Panc1 (cell line): Measurements from ENCODE around the gene GALNT16. TPM values are rescaled to one million over a fixed set of nuclear protein-coding genes. Genes with fewer than 3 reads are reported as not detected.

ENCODE experiments used
- ATAC-seq: fragments of 200-7000 bp; cut with Tn5 transposase; 2 replicates; pipeline ENCODE4 v1.9.1; 2020; ENCODE audit warnings: mild to moderate bottlenecking, moderate library complexity
- BruUV-seq: library from RNA; stranded (reverse); fragments of 400-500 nt; replicated peaks from 2 replicates; lab custom pipeline; 2021; lab: Mats Ljungman, UMichigan
- CTCF ChIA-PET: fragments of 300-600 bp; sonication (Branson Sonifier 250); formaldehyde crosslinking; loops from one replicate; lab custom pipeline; 2022; ENCODE audit warnings: antibody characterized with exemption; lab: Charles Lee
- POLR2A ChIA-PET: fragments of 300-600 bp; sonication (Branson Sonifier 250); formaldehyde crosslinking; loops from one replicate; lab custom pipeline; 2022; ENCODE audit warnings: antibody characterized with exemption; lab: Charles Lee
- DNase-seq: peaks from one replicate; pipeline ENCODE4 v3.0.0-alpha.2; 2010; ENCODE audit warnings: low read depth, low spot score
- H3K27ac ChIP-seq: 2 replicates; pipeline ENCODE4 v1.5.1; 2011; ENCODE audit warnings: mild to moderate bottlenecking, low read length, inconsistent platforms
- H3K27me3 ChIP-seq: fragments of 200-500 bp; sonication (Bioruptor generic); 2 replicates; pipeline ENCODE4 v1.6.0; 2014; ENCODE audit warnings: low read length, inconsistent platforms; ENCODE audit not compliant: control insufficient read depth, insufficient read depth
- H3K36me3 ChIP-seq: fragments of 200-500 bp; sonication (Bioruptor generic); 2 replicates; pipeline ENCODE4 v1.5.1; 2014; ENCODE audit warnings: inconsistent platforms, mild to moderate bottlenecking, low read length, moderate library complexity; ENCODE audit not compliant: control insufficient read depth, insufficient read depth
- H3K4me1 ChIP-seq: 2 replicates; pipeline ENCODE4 v1.5.1; 2011; ENCODE audit warnings: inconsistent platforms, mild to moderate bottlenecking, low read length, moderate library complexity; ENCODE audit not compliant: control insufficient read depth, insufficient read depth
- H3K4me3 ChIP-seq, 2 experiments: 2 replicates each; pipeline ENCODE4 v1.5.1; 2011 to 2012; ENCODE audit warnings: low read depth in 2 of 2, low read length in 2 of 2, mild to moderate bottlenecking in 2 of 2, inconsistent platforms in 1 of 2, moderate library complexity in 1 of 2
- H3K9me3 ChIP-seq: fragments of 200-500 bp; sonication (Bioruptor generic); 2 replicates; pipeline ENCODE4 v1.5.1; 2014; ENCODE audit warnings: low read depth, mild to moderate bottlenecking, inconsistent platforms, low read length, moderate library complexity; ENCODE audit not compliant: control insufficient read depth, insufficient read depth
- POLR2AphosphoS5 ChIP-seq: IDR thresholded peaks from 2 replicates; pipeline ENCODE4 v1.6.1; 2012; ENCODE audit warnings: mild to moderate bottlenecking, low read depth, low read length, moderate library complexity
- SIN3A ChIP-seq: IDR thresholded peaks from 2 replicates; pipeline ENCODE4 v1.6.1; 2012; ENCODE audit warnings: low read depth, mild to moderate bottlenecking, low read length, moderate library complexity, borderline replicate concordance; ENCODE audit not compliant: insufficient read depth
- TCF7L2 ChIP-seq: IDR thresholded peaks from 2 replicates; pipeline ENCODE4 v1.6.1; 2011; ENCODE audit warnings: mild to moderate bottlenecking, low read depth, low read length, inconsistent platforms
- in situ Hi-C: cut with HindIII; loops from 2 replicates; pipeline ENCODE4 v1.10.0; 2016; ENCODE audit warnings: low sequenced_read_pairs, low pct_unique_long_range_greater_than_20kb
- intact Hi-C: fragments of 100-400 bp; cut with micrococcal nuclease; formaldehyde crosslinking; loops from one replicate; pipeline ENCODE4 v1.10.0; 2022; ENCODE audit not compliant: unreplicated experiment
- total RNA-seq: library from RNA; stranded (reverse); gene quantifications from one replicate; pipeline ENCODE4 v1.2.1, GENCODE V29; 2021; ENCODE audit not compliant: unreplicated experiment
- TF ChIP-seq, protein P1 (sequence below): fragments of 450-650 bp; IDR thresholded peaks from 2 replicates; pipeline ENCODE4 v1.5.1; 2017; ENCODE audit warnings: mild to moderate bottlenecking
- TF ChIP-seq, protein P2 (sequence below), 2 experiments: IDR thresholded peaks; 2 replicates each; pipeline ENCODE4 v1.6.1; 2011 to 2012; ENCODE audit warnings: low read depth in 2 of 2, control low read depth in 1 of 2, low read length in 1 of 2, mild to moderate bottlenecking in 1 of 2, moderate library complexity in 1 of 2; ENCODE audit not compliant: insufficient read depth in 1 of 2

GALNT16 gene
- total RNA-seq, 1 experiment from 2014 or later = 0.72 TPM

DNA sequence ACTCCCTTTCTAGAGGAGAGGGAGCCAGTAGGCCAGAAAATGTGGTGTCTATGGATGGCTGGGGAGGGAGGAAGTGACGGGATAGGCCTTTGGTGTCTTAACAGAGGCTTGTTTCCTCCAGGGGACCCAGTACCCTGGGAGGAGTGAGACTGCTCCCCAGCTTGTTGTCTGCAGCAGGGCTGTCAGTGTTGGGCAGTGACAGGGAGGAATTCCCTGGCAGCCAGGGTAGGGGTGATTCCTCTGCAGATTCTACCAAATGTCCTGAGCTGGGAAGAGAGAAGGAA, 64.0 kb downstream of the GALNT16 start:
- ATAC-seq = no peak
- no peak for DNase-seq
- H3K4me3 ChIP-seq = no peak overlapping the region
- no peaks in the 10 kb centered on the region for H3K4me1 ChIP-seq
- TF ChIP-seq POLR2AphosphoS5 (no peak), TCF7L2 (no peak), SIN3A (no peak)
- TF ChIP-seq, protein P1, sequence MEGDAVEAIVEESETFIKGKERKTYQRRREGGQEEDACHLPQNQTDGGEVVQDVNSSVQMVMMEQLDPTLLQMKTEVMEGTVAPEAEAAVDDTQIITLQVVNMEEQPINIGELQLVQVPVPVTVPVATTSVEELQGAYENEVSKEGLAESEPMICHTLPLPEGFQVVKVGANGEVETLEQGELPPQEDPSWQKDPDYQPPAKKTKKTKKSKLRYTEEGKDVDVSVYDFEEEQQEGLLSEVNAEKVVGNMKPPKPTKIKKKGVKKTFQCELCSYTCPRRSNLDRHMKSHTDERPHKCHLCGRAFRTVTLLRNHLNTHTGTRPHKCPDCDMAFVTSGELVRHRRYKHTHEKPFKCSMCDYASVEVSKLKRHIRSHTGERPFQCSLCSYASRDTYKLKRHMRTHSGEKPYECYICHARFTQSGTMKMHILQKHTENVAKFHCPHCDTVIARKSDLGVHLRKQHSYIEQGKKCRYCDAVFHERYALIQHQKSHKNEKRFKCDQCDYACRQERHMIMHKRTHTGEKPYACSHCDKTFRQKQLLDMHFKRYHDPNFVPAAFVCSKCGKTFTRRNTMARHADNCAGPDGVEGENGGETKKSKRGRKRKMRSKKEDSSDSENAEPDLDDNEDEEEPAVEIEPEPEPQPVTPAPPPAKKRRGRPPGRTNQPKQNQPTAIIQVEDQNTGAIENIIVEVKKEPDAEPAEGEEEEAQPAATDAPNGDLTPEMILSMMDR = no peak
- TF ChIP-seq, protein P2, sequence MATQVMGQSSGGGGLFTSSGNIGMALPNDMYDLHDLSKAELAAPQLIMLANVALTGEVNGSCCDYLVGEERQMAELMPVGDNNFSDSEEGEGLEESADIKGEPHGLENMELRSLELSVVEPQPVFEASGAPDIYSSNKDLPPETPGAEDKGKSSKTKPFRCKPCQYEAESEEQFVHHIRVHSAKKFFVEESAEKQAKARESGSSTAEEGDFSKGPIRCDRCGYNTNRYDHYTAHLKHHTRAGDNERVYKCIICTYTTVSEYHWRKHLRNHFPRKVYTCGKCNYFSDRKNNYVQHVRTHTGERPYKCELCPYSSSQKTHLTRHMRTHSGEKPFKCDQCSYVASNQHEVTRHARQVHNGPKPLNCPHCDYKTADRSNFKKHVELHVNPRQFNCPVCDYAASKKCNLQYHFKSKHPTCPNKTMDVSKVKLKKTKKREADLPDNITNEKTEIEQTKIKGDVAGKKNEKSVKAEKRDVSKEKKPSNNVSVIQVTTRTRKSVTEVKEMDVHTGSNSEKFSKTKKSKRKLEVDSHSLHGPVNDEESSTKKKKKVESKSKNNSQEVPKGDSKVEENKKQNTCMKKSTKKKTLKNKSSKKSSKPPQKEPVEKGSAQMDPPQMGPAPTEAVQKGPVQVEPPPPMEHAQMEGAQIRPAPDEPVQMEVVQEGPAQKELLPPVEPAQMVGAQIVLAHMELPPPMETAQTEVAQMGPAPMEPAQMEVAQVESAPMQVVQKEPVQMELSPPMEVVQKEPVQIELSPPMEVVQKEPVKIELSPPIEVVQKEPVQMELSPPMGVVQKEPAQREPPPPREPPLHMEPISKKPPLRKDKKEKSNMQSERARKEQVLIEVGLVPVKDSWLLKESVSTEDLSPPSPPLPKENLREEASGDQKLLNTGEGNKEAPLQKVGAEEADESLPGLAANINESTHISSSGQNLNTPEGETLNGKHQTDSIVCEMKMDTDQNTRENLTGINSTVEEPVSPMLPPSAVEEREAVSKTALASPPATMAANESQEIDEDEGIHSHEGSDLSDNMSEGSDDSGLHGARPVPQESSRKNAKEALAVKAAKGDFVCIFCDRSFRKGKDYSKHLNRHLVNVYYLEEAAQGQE (IDR thresholded peaks at IDR 0.05; ENCODE audit: insufficient read depth in 1 of 2, low read depth in 2 of 2, low read length in 1 of 2) = no peak
- ChIA-PET POLR2A (no interaction called here), CTCF (interaction anchor here (1.0 kb wide), 1 partner anchor 39 kb away, joined by 4 read pairs; no protein-coding TSS in a partner anchor)
- no peak overlapping the region for H3K27ac ChIP-seq
- H3K36me3 ChIP-seq = no peaks in the 10 kb centered on the region
- H3K9me3 ChIP-seq = no peaks in the 10 kb centered on the region
- intact Hi-C loops (no loop called here), in situ Hi-C loops (no loop called here)
- no TSS peak for BruUV-seq
- H3K27me3 ChIP-seq = no peaks in the 10 kb centered on the region

DNA sequence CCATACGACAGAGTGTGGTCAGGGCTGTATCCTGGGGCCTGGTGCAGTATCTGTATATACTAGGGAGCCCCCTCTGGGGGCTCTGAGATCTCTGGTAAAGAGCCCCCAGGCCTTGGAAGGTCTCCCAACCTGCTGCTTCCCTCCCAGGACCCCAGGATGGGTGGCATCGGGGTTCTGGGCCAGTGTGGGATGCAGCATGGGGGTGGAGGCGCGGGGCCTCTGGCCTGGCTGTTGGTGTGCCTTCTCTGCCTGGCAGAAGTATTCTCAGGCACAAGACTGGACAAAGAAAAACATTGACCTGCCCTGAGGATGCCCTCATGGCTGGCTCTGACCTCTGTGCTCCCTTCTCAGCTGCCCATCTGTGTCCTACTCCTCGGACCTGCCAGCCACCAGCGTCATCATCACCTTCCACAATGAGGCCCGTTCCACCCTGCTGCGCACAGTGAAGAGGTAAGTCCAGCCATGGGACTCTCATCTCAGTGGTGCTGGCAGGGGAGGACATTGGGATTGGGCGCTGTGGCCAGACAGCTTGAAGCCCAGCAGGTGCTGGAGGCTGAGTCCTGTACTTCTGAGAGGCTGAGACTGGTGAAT, 64.5 kb downstream of the GALNT16 start:
- CTCF ChIA-PET = interaction anchor here (1.0 kb wide), 1 partner anchor 38 kb away, joined by 4 read pairs; no protein-coding TSS in a partner anchor
- no peak for ATAC-seq
- Histone ChIP-seq H3K27ac (no peak overlapping the region), H3K4me1 (no peaks in the 10 kb centered on the region), H3K4me3 (no peak overlapping the region), H3K9me3 (no peaks in the 10 kb centered on the region), H3K27me3 (no peaks in the 10 kb centered on the region), H3K36me3 (no peaks in the 10 kb centered on the region)
- DNase-seq = no peak
- POLR2A ChIA-PET = no interaction called here
- no TSS peak for BruUV-seq
- intact Hi-C loops (no loop called here), in situ Hi-C loops (no loop called here)
- TF ChIP-seq, protein P1 = no peak
- TF ChIP-seq, protein P2 (IDR thresholded peaks at IDR 0.05; ENCODE audit: insufficient read depth in 1 of 2, low read depth in 2 of 2, low read length in 1 of 2) = no peak
- TF ChIP-seq SIN3A (no peak), TCF7L2 (no peak), POLR2AphosphoS5 (no peak)
